Right ventricle myocardium inferior (tissue), 1 donor: ENCODE data around the gene AQP12B. TPM values are rescaled to one million over a fixed set of nuclear protein-coding genes. Genes with fewer than 3 reads are reported as not detected.
A peak's percentile ranks its signal among the peaks of the same experiment; 100 is the strongest.
"Not testable (repeated sequence)": the region's sequence is repeated elsewhere in the genome, so short reads cannot be mapped to it uniquely, and the experiment has no call there.

Experiments
- ATAC-seq: fragments of 200-7000 bp; cut with Tn5 transposase; one replicate; pipeline ENCODE4 v1.9.1; 2020; ENCODE audit warnings: mild to moderate bottlenecking, moderate library complexity
- DNase-seq: peaks from one replicate; pipeline ENCODE4 v3.0.0; 2021; ENCODE audit errors: missing footprints
- intact Hi-C: fragments of 100-400 bp; cut with DNase I; formaldehyde crosslinking; loops from one replicate; pipeline ENCODE4 v1.11.0; 2022
- total RNA-seq: library from RNA; stranded (reverse); fragmentation: NEBNext Ultra II Directional; extraction: Animal tissue kit (Norgen Biotek cat#: 25700); gene quantifications from one replicate; pipeline ENCODE4 v1.2.1, GENCODE V29; 2021
- donor health status: DM: no; HTN: yes; CAD: no; lungs with severe emphysema.

The AQP12B gene
- total RNA-seq, 1 donor from 2014 or later, result not detected

DNA sequence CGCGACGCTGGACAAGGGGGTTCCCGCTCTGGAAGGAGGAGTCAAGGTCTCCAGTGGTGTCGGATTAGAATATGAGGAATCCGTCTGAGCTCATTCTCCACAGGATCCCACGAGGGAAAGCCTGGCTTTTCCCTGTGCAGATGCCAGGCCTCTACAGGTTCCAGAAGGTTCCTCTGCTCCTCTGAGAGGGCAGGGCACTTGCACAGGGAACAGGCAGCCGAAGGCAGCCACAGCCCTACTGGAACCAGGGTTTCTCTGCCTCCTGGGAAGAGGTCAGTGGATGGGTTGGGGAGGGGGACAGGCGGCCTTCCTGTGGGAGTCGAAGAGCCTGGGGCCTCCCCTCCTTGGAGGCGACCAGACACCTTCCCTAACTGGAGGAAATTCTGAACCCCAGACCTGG, 7.3 kb upstream of the AQP12B start:
- DNase-seq (peak; percentile 33), ATAC-seq (no peak)
- intact Hi-C loops, result no loop called here

DNA sequence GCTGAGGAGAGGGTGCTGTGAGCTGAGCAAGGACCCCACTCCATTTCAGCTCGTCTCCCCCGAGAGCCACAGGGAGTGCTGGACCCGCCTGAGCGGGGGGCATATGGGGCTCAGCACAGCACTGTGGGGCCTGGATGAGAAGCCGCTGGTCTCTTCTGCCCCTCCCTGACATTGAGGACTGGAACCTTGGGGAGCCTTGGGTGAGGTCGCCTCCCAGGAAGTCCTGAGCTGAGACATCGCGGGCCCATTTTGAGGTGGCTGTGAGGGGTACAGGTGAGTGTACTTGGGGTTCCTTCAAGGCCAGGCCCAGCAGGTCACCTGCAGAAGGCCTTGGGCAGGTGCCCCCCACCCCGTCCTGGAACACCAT, 5.9 kb upstream of the AQP12B start:
- peak; percentile 53 for DNase-seq
- intact Hi-C loops, result no loop called here

DNA sequence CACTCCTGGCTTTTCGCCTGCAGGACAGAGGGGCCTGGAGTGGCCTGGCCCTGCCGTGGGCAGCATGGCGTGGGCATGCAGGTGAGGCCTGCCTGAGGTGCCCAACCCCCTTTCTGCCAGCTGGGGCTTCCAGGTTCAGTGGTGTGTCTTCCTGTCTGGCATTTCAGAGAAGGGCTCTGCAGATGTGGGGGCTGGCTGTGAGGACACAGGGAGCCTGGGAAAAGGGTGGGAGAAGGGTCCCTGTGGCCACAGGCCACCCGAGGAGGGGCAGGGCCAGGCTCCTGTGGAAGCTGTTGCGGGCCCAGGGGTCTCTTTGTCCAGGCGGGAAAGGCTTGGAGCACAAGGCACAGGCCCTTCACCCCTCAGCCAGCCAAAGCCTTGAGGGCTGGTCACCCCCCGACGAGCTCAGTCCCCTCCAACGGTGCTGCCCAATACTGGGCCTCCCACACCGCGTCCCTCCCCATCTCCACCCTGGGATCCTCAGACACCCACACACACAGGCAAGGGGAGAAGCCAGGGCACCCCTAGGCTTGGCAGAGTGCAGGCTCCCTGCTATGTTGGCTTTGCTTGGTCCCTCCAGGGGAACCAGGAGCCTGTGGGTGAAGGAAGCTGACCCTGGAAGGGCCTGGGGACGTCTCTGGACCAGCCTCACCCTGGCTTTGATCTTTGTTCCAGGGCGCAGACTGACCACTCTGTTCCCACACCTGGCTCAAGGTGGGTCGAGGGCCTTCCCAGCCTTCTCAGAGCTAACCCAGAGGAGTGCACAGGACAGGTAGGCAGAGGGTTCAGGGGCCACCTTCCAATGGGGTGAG, 5.3 kb upstream of the AQP12B start:
- DNase-seq (no peak), ATAC-seq (no peak)
- intact Hi-C loops, result no loop called here

More for the DNA sequence above, 5.9 kb upstream of the AQP12B start:
- ATAC-seq, result no peak

DNA sequence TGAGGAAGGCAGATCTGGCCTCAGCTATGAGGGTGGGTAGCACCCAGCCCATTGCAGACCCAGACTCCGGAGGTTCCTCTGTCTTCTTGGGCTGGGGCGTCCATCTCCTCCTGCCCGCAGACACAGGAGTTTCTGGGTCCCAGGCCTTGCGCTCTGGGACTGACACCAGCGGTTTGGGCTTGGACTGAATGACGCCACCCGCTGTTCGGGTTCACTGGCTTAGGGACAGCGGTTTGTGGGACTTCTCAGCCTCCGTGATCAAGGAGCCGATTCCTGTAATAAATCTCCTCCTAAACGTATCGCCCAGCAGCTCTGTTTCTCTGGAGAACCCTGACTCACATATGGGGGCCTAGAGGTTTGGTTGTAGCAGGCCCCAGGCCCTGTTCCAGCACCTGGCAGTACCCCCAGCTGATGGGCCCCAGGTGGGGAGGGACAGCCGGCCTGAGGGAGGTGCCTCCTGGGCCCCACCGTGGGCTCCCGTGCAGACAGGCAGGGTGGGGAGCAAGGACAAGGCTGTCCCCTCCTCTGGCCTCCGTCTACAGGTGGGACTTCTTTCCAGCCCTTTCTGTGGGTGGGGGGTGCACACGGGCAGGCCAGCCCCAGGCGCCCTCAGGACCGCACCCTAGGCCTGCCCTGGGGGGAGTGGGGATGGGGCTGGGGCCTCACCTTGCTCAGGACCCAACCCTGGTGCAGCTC, 4.5 kb upstream of the AQP12B start:
- no peak for DNase-seq
- no peak for ATAC-seq
- intact Hi-C loops, result no loop called here

- DNase-seq (no peak), ATAC-seq (no peak)
- intact Hi-C loops, result no loop called here
Measured at GRCh38 chr2:240686460-240686859, 3.8 kb upstream of the AQP12B start.

DNA sequence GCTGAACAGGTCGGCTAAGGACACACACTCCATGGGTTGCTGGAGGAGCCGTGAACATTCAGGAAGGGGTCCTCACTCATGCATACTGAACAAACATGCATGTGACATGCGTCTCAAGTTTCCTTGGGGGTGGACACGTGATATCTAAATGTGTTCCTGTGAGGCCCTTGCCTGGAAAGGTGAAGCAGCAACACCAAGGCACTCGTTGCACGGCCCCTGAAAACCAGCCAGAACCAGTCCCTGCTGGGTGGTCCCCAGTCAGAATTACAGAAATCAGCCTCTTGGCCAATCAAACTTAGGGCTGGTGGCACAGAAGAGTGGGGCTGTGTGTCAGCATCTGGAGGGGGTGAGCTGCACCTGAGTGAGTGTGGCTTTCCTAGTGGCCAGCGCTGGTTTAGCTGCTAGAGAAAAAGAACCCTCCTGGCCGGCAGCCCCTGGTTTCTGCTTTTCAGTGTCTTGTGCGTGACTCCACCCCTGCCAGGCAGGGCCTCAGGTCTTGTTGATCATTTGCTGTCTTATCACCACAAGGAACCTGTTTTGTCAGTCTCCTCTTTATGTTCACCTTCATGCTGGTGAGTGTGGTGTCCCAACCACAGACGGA, 3.2 kb upstream of the AQP12B start:
- DNase-seq (peak; percentile 55), ATAC-seq (no peak)
- intact Hi-C loops, result no loop called here

DNA sequence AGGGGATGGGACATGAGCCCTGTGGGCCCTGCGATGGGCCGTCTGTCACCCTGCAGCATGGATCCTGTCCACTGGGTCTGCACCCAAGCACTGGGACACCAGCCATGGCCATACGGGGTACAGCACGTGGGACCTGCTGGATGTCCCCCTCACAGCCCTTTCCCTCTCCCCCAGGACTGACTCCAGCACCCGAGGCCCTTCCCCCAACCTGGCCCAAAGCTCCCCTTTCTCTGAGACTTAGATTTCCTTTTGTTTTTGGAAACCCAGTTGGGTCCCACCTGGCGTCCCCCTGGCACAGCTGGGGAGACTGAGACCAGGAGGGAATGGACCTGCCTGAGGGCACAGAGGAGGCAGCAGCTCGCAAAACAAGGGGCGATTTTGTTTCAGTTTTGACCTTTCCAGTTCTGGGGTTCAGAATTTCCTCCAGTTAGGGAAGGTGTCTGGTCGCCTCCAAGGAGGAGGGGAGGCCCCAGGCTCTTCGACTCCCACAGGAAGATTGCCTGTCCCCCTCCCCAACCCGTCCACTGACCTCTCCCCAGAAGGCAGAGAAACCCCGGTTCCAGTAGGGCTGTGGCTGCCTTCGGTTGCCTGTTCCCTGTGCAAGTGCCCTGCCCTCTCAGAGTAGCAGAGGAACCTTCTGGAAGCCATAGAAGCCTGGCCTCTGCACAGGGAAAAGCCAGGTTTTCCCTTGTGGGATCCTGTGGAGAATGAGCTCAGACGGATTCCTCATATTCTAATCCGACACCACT, 1.5 kb upstream of the AQP12B start:
- ATAC-seq, intact Hi-C loops: not testable (repeated sequence)

GRCh38 chr2:240683329-240683979, 769 bp upstream of the AQP12B start:
- peak; percentile 40 for DNase-seq
- intact Hi-C loops, ATAC-seq: not testable (repeated sequence)

More for the DNA sequence above, 1.5 kb upstream of the AQP12B start:
- DNase-seq, result not testable (repeated sequence)

DNA sequence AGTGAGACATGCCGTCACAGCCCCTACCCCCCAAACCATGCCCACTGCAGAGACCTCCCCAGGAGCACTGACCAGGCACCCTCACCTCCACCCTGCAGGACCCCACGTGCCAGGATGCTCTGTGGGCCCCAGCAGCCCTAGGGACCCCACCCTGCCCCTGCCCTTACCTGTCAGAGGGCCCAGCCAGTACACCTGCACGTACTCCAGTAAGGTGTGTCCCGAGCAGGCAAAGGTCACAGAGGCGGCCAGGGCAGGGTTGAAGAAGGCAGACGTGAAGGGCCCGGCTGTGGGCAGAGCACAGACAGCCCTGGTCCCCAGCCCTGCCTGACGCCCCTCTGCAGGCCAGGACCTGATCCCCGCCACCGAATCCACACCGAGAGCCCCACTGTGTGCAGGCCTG, 2.5 kb downstream of the AQP12B start:
- intact Hi-C loops, DNase-seq, ATAC-seq: not testable (repeated sequence)

- ATAC-seq, intact Hi-C loops, DNase-seq: not testable (repeated sequence)
Measured at GRCh38 chr2:240678909-240679308, 3.8 kb downstream of the AQP12B start.

DNA sequence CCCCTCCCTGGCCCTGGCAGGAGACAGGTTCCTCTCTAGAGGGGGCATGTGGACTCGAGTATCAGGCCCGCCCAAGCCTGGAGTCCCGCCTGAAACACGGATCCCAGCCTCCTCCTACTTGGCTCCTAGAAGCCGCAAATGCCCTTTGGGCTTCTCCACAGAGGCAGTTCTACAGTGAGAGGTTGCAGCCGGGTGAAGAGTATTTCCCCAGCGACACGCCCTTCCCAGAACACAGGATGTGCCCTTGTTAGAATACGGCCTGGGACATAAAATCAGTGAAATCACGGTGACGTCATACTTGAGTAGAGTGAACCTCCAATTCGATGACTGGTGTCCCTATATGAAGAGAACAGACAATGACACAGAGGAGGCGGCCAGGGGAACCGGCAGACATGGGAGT, 4.6 kb downstream of the AQP12B start:
- intact Hi-C loops, DNase-seq, ATAC-seq: not testable (repeated sequence)

GRCh38 chr2:240675345-240675744, 7.3 kb downstream of the AQP12B start:
- intact Hi-C loops, ATAC-seq, DNase-seq: not testable (repeated sequence)

- ATAC-seq, intact Hi-C loops: not testable (repeated sequence)
- DNase-seq, result peak; percentile 62
Measured at GRCh38 chr2:240674461-240675184, 8.1 kb downstream of the AQP12B start.

DNA sequence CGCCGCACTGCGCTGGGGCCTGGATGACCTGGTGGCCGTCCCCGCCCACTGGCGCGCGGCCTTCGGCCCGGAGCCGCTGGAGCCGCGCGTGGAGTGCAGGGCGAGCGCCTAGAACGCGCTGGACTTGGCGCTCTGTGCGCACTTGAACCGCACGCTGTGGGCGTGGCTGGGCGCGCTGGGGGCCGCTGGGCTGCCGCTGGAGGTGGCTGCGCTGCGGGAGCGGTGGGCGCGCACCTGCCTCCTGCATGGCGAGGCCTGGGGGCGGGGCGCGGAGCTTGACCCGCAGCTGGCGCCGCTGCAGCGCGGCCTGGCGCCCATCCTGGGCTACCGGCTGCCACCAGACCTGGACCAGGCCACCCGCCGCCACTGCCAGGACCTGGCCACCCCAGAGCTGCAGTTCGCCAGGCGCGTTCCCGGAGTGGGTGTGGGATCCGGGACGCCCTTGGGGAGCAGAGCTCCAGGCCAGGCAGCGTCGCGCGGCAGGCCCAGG, 9.9 kb downstream of the AQP12B start:
- ATAC-seq (peak; percentile 42), DNase-seq (peak; percentile 55)
- intact Hi-C loops, result no loop called here

- no peak for ATAC-seq
- intact Hi-C loops, result no loop called here
- DNase-seq, result peak; percentile 45
Measured at GRCh38 chr2:240672076-240672700, 10.5 kb downstream of the AQP12B start.

GRCh38 chr2:240670950-240671349, 11.7 kb downstream of the AQP12B start:
- DNase-seq (no peak), ATAC-seq (no peak)
- intact Hi-C loops, result no loop called here

- DNase-seq (no peak), ATAC-seq (no peak)
- intact Hi-C loops, result no loop called here
Measured at GRCh38 chr2:240670402-240670801, 12.3 kb downstream of the AQP12B start.
